Measurements from ENCODE around the gene PAX2. TPM values are rescaled to one million over a fixed set of nuclear protein-coding genes. Genes with fewer than 3 reads are reported as not detected.
A peak's percentile ranks its signal among the peaks of the same experiment; 100 is the strongest.

PAX2 gene
- total and polyA plus RNA-seq, 2 of the 13 experiments (the other 11 are each of a cell fraction or from before 2014, with no cell fraction given) = not detected

- no peak for TF ChIP-seq BRCA1 (CRISPR knock-in tag; IDR thresholded peaks at IDR 0.05)
- TF ChIP-seq ZNF572 (CRISPR knock-in tag; IDR thresholded peaks at IDR 0.05) = no peak
- TF ChIP-seq ZNF562 (CRISPR knock-in tag; IDR thresholded peaks at IDR 0.05; ENCODE audit: borderline replicate concordance) = no peak
- no peak; the same call in 1 of the 2 replicates for TF ChIP-seq ZSCAN31 (CRISPR knock-in tag; IDR thresholded peaks at IDR 0.05; ENCODE audit: low read depth)
- TF ChIP-seq LRRFIP1 (CRISPR knock-in tag; conservative IDR thresholded peaks at IDR 0.05) = no peak
- TF ChIP-seq KAT7 (CRISPR knock-in tag; IDR thresholded peaks at IDR 0.05; ENCODE audit: borderline replicate concordance) = no peak
- no peak for TF ChIP-seq CCAR2 (optimal IDR thresholded peaks at IDR 0.05; ENCODE audit: low read depth, low read length)
- no peak for TF ChIP-seq ZNF589 (CRISPR knock-in tag; conservative IDR thresholded peaks at IDR 0.05)
- 0 out of 2 replicates have a peak, but pooled peaks have one; percentile 25 for TF ChIP-seq CREB1 (IDR thresholded peaks at IDR 0.05)
- no peak; the same call in 1 of the 2 replicates for TF ChIP-seq CREB1 (CRISPR knock-in tag; IDR thresholded peaks at IDR 0.05)
- no peak; the same call in 1 of the 2 replicates for TF ChIP-seq BRD4 (CRISPR knock-in tag; IDR thresholded peaks at IDR 0.05)
- peak; percentile 80 for TF ChIP-seq HNF1A (IDR thresholded peaks at IDR 0.05; ENCODE audit: low read depth)
- peak; percentile 94 for TF ChIP-seq HNF1A (CRISPR knock-in tag; IDR thresholded peaks at IDR 0.05; ENCODE audit: borderline replicate concordance)
- no peak for TF ChIP-seq SIN3A (IDR thresholded peaks at IDR 0.05; ENCODE audit: borderline replicate concordance, low read depth, low read length)
- 0 out of 2 replicates have a peak, but pooled peaks have one; percentile 29 for TF ChIP-seq POLR2G (IDR thresholded peaks at IDR 0.05; ENCODE audit: low read depth, low read length)
- no peak for TF ChIP-seq IKZF1 (IDR thresholded peaks at IDR 0.05)
- TF ChIP-seq TRIM24 (CRISPR knock-in tag; IDR thresholded peaks at IDR 0.05) = no peak
- TF ChIP-seq ZKSCAN5 (CRISPR knock-in tag; IDR thresholded peaks at IDR 0.05) = no peak
- TF ChIP-seq TGIF2 (CRISPR knock-in tag; IDR thresholded peaks at IDR 0.05) = 0 out of 2 replicates have a peak, but pooled peaks have one; percentile 75
- peak; percentile 60; the same call in 1 of the 2 replicates for TF ChIP-seq ZBTB43 (CRISPR knock-in tag; conservative IDR thresholded peaks at IDR 0.05)
- TF ChIP-seq RFX3 (CRISPR knock-in tag; IDR thresholded peaks at IDR 0.05) = no peak
- no peak for TF ChIP-seq GATAD1 (CRISPR knock-in tag; IDR thresholded peaks at IDR 0.05)
- no peak for TF ChIP-seq MTERF4 (CRISPR knock-in tag; IDR thresholded peaks at IDR 0.05)
Measured at GRCh38 chr10:100875484-100876166, 130.2 kb downstream of the PAX2 start (continued).

All from HepG2 (cell line).